Measurements from ENCODE around the gene SIK3. TPM values are rescaled to one million over a fixed set of nuclear protein-coding genes. Genes with fewer than 3 reads are reported as not detected.

SIK3 gene
- total RNA-seq, 1 experiment from 2014 or later, result 14.5 TPM

- DNase-seq (no peak), ATAC-seq (no peak)
- Histone ChIP-seq H3F3A (ENCODE audit: low read length, unreplicated experiment) (no peaks in the 10 kb centered on the region), H3K4me3 (ENCODE audit: low read length) (no peak overlapping the region), H3K9me3 (ENCODE audit: low read length) (no peaks in the 10 kb centered on the region), H3K9ac (ENCODE audit: low read length) (no peak overlapping the region), H3K4me2 (ENCODE audit: low read length) (no peak overlapping the region), H4K20me1 (ENCODE audit: low read length) (no peaks in the 10 kb centered on the region), H3K36me3 (ENCODE audit: low read depth, low read length) (no peaks in the 10 kb centered on the region), H3K27me3 (ENCODE audit: low read length) (no peaks in the 10 kb centered on the region), H3K79me2 (ENCODE audit: low read length) (no peaks in the 10 kb centered on the region), H2AFZ (ENCODE audit: low read length) (no peak overlapping the region), H3K9me2 (replicated peaks; ENCODE audit: low read length) (no peaks in the 10 kb centered on the region; the same call in 1 of the 2 replicates), H3K27ac (ENCODE audit: low read length) (no peak overlapping the region), H3K4me1 (ENCODE audit: insufficient read depth, low read length) (peaks cover 2% of the 10 kb centered on the region; the same call in 1 of the 2 replicates)
- TF ChIP-seq CTCF (conservative IDR thresholded peaks at IDR 0.05; ENCODE audit: low read depth, low read length), result no peak
- no peak for TF ChIP-seq EZH2 (IDR thresholded peaks at IDR 0.05; ENCODE audit: low read length, unreplicated experiment)
- TF ChIP-seq EZH2phosphoT487 (IDR thresholded peaks at IDR 0.05; ENCODE audit: borderline replicate concordance, low read length), result no peak
- BruUV-seq (replicated peaks), result no TSS peak
- CTCF ChIA-PET, result no interaction called here
- POLR2A ChIA-PET (ENCODE audit: unreplicated experiment), result no interaction called here
- intact Hi-C loops (cut with micrococcal nuclease), result no loop called here
Measured at GRCh38 chr11:116813781-116814471, 284.3 kb downstream of the SIK3 start.

GRCh38 chr11:116813170-116813569, 285.1 kb downstream of the SIK3 start:
- ATAC-seq (no peak), DNase-seq (no peak)
- no peak overlapping the region for H3K4me2 ChIP-seq (ENCODE audit: low read length)
- BruUV-seq (replicated peaks), result no TSS peak
- no peaks in the 10 kb centered on the region for H4K20me1 ChIP-seq (ENCODE audit: low read length)
- CTCF ChIA-PET, result interaction anchor here (0.6 kb wide), 1 partner anchor 21 kb away, joined by 3 read pairs; no protein-coding TSS in a partner anchor
- intact Hi-C loops (cut with micrococcal nuclease), result no loop called here
- H3K27ac ChIP-seq (ENCODE audit: low read length), result no peak overlapping the region
- no peaks in the 10 kb centered on the region for H3K27me3 ChIP-seq (ENCODE audit: low read length)
- H3K9me2 ChIP-seq (replicated peaks; ENCODE audit: low read length), result no peaks in the 10 kb centered on the region; the same call in 1 of the 2 replicates
- no peaks in the 10 kb centered on the region for H3K79me2 ChIP-seq (ENCODE audit: low read length)
- no peaks in the 10 kb centered on the region for H3K9me3 ChIP-seq (ENCODE audit: low read length)
- no peaks in the 10 kb centered on the region for H3F3A ChIP-seq (ENCODE audit: low read length, unreplicated experiment)
- no peaks in the 10 kb centered on the region for H3K36me3 ChIP-seq (ENCODE audit: low read depth, low read length)
- peaks cover 6% of the 10 kb centered on the region; the same call in 1 of the 2 replicates for H3K4me1 ChIP-seq (ENCODE audit: insufficient read depth, low read length)
- H3K9ac ChIP-seq (ENCODE audit: low read length), result no peak overlapping the region
- POLR2A ChIA-PET (ENCODE audit: unreplicated experiment), result no interaction called here
- no peak overlapping the region for H2AFZ ChIP-seq (ENCODE audit: low read length)
- TF ChIP-seq CTCF (conservative IDR thresholded peaks at IDR 0.05; ENCODE audit: low read depth, low read length) (no peak), EZH2 (IDR thresholded peaks at IDR 0.05; ENCODE audit: low read length, unreplicated experiment) (no peak), EZH2phosphoT487 (IDR thresholded peaks at IDR 0.05; ENCODE audit: borderline replicate concordance, low read length) (no peak)
- H3K4me3 ChIP-seq (ENCODE audit: low read length), result no peak overlapping the region

- ChIA-PET CTCF (interaction anchor here (0.5 kb wide), 1 partner anchor 9 kb away, joined by 3 read pairs; no protein-coding TSS in a partner anchor), POLR2A (ENCODE audit: unreplicated experiment) (no interaction called here)
- ATAC-seq, result no peak
- H2AFZ ChIP-seq (ENCODE audit: low read length), result no peak overlapping the region
- no peaks in the 10 kb centered on the region for H3K36me3 ChIP-seq (ENCODE audit: low read depth, low read length)
- H3K4me3 ChIP-seq (ENCODE audit: low read length), result no peak overlapping the region
- H3K27me3 ChIP-seq (ENCODE audit: low read length), result no peaks in the 10 kb centered on the region
- H3K4me2 ChIP-seq (ENCODE audit: low read length), result no peak overlapping the region
- no peak for DNase-seq
- no peak overlapping the region for H3K27ac ChIP-seq (ENCODE audit: low read length)
- no peaks in the 10 kb centered on the region; the same call in 1 of the 2 replicates for H3K9me2 ChIP-seq (replicated peaks; ENCODE audit: low read length)
- intact Hi-C loops (cut with micrococcal nuclease), result no loop called here
- H3K79me2 ChIP-seq (ENCODE audit: low read length), result no peaks in the 10 kb centered on the region
- no peaks in the 10 kb centered on the region for H3F3A ChIP-seq (ENCODE audit: low read length, unreplicated experiment)
- peaks cover 6% of the 10 kb centered on the region; the same call in 1 of the 2 replicates for H3K4me1 ChIP-seq (ENCODE audit: insufficient read depth, low read length)
- H3K9me3 ChIP-seq (ENCODE audit: low read length), result no peaks in the 10 kb centered on the region
- H3K9ac ChIP-seq (ENCODE audit: low read length), result no peak overlapping the region
- TF ChIP-seq CTCF (conservative IDR thresholded peaks at IDR 0.05; ENCODE audit: low read depth, low read length) (no peak), EZH2 (IDR thresholded peaks at IDR 0.05; ENCODE audit: low read length, unreplicated experiment) (no peak), EZH2phosphoT487 (IDR thresholded peaks at IDR 0.05; ENCODE audit: borderline replicate concordance, low read length) (no peak)
- no TSS peak for BruUV-seq (replicated peaks)
- H4K20me1 ChIP-seq (ENCODE audit: low read length), result no peaks in the 10 kb centered on the region
Measured at GRCh38 chr11:116812109-116812508, 286.1 kb downstream of the SIK3 start.
